Measurements from ENCODE around the gene CYP46A1.
"Not testable (repeated sequence)": the region's sequence is repeated elsewhere in the genome, so short reads cannot be mapped to it uniquely, and the experiment has no call there.

The CYP46A1 gene

DNA sequence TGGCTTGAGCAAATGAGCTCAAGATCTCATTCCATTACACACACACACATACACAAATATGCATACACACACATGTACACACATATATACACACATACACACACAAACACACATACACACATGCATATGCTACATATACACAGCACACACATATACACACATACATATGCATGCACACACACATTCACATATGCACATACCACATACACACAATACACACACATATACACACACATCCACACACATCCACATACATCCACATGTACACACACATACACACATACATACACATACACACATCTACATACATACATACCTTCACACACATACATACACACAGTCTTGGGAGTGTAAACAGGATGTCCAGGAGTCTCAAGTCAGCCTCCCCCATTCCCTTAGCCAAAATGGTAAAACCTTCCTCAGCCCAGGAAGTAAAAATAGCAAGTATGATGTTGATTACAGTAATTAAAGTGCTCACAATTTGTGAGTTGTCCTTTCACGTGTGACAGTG, 26.4 kb upstream of the CYP46A1 start:
- DNase-seq (ENCODE audit: low read depth) = no peak

DNA sequence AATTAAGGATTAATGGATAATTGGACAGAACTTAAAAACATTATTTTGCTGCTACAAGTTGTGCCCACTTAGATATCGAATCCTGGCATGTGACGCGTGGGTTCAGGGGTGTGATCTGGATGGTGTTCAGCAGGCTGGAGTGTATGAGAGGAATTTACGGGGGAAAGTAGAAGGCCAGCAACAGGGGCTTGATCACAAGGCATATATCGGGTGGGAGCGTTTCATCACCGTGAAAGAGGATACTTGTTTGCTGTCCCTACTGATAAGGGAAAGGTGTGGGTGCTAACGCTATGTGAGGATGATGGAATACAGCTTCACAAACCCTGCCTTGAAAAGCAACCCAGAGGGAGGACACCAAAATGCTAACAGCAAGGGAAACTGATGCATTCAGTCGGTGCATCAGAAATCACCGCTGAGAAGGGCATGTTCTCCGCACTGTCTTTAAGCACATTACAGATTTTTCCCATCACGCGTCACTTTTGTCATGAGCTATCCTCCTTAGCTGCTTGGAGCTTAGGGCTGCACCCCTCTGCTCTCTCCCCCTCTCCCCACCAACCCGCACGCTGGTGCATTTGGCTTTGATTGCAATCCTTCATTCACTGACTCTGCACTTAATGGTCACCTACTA, 25.8 kb upstream of the CYP46A1 start:
- no peak for DNase-seq (ENCODE audit: low read depth)

DNA sequence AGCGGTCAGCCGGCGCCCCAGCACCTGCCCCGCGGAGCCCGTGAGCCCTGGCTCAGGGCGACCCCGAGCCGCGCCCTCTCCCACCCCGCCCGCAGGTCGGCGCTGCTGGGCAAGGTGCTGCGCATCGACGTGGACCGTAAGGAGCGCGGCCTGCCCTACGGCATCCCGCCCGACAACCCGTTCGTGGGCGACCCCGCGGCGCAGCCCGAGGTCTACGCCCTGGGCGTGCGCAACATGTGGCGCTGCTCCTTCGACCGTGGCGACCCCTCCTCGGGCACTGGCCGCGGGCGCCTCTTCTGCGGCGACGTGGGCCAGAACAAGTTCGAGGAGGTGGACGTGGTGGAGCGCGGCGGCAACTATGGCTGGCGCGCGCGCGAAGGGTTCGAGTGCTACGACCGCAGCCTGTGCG, 24.8 kb upstream of the CYP46A1 start:
- no peak for DNase-seq (ENCODE audit: low read depth)

DNA sequence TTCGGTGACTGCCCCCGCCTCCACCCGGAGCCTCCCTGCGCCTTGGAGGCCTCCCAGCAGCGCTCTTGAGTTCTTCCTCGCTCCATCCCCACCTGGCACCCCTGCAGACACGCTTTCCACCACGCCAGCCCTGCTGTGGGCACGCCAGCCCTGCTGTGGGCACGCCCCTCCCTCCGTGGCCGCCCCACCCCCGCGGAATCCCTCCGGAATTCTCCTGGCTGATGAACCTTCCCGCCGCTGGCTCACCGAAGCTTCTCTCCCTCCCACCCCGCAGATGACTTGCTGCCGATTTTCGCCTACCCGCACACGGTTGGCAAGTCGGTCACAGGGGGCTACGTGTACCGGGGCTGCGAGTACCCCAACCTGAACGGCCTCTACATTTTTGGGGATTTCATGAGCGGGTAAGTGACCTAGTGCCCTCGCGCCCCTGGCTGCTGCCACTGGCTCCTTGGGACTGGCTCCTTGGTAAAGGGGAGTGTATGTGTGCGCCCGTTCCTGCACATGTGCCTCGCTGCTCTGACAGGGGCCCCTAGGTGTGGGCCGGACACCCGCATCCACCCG, 24.0 kb upstream of the CYP46A1 start:
- no peak for DNase-seq (ENCODE audit: low read depth)

DNA sequence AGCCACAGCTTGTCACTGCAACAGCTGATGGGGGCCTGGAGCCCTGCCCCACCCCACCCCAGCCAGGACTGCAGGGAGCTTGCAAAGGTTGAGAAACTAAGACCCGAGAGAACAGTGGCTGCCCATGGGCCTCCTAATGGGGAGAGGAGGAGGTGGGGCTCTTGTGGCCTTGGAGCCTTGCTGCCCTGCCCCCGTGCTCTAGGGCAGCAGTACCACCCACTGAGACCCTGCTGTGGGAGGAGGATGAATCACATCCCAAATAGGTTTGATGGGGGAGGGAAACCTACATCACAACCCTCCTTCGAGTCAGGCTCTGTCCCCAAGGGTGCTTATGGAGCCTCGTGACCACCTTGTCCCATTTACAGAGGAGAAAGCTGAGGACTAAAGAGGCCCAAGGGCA, 23.3 kb upstream of the CYP46A1 start:
- DNase-seq (ENCODE audit: low read depth) = no peak

DNA sequence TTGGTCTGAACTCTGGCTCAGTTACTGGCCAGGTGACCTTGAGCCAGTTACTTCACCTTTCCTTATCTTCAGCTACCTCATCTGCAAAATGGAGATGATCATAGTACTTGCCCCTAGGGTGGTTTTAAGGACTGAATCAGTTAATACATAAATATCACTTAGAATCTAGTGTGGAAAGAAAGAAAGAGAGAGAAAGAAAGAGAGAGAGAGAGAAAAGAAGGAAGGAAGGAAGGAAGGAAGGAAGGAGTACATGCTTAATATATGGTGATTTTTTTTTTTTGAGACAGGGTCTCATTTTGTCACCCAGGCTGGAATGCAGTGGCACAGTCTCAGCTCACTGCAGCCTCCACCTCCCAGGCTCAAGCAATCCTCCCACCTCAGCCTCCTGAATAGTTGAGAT, 22.9 kb upstream of the CYP46A1 start:
- DNase-seq (ENCODE audit: low read depth) = not testable (repeated sequence)

DNA sequence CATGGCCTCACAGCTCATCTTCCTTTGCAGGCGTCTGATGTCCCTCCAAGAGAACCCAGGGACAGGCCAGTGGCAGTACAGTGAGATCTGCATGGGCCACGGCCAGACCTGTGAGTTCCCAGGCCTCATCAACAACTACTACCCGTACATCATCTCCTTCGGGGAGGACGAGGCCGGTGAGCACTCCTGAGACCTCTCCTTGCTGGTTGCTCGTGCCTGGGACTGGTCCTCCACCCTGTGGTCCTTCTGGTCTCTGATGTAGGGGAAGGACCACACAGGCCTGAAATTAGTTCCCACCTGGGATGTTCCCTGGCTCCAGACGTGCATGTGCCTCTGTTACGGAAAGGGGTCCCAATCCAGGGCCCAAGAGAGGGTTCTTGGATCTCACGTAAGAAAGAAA, 21.3 kb upstream of the CYP46A1 start:
- no peak for DNase-seq (ENCODE audit: low read depth)

DNA sequence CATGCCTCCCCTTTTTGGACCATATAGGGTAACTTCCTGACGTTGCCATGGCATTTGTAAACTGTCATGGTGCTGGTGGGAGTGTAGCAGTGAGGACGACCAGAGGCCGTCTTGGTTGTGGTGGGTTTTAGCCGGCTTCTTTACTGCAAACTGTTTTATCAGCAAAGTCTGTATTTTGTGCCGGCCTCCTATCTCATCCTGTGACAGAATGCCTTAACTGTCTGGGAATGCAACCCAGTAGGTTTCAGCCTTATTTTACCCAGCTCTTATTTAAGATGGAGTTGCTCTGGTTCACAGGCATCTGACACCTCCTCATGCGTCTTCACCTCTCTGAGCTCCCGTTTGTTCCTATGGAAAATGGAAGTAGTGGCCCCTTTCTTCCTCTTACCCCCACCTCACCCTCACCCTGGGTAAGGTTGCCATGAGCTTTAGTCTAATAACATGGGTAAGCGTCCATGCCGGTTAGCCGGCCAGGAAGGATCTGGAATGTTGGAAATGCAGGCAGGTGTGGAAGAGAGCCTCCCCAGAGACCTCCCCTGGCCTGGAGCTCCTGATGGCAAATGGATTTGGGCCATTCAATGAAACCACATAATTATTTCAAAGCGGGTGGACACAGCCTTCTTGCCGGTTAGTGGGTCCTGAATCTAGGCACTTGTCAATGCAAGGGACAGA, 20.6 kb upstream of the CYP46A1 start:
- DNase-seq (ENCODE audit: low read depth) = no peak

DNA sequence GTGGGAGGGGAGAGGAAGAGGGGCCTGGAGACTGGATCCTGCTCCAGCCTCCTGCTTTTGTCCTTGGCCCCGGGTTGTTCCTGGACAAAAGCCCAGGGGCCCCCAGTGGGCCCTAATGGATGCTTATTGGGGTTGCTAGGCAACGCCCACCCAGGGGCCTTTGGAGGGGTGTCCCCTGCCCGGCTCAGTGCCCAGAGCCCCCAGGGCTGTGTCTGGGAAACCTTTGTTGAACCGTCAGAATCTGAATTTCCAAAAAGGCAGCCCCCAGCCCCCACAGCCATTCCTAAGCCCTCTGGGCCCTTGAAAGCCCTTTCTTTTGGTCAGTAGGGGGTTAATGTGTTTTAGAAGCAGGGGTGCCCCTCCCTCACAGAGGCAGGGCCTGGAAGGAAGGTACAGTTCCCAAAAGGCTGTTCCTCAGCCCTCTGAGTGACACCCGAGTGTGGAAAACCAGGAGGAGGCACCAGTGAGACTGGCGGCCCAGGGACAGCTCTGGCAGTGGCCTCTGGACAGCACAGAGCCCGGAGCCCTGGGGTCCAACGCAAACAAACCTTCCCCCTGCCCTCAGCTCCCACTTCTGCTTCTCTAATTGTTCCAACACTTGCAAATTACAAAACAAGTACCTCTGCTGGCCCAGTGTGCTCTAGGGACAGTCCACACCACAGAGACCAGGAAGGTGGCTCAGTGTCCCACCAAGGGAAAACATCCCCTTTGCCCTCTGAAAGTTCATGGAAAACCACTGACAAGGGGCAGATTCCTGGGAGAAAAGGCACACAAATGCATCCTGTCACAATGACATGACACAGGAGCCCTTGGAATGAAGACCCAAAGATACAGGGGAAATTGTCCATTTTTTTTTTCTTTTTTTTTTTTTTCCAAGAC, 19.8 kb upstream of the CYP46A1 start:
- no peak for DNase-seq (ENCODE audit: low read depth)

DNA sequence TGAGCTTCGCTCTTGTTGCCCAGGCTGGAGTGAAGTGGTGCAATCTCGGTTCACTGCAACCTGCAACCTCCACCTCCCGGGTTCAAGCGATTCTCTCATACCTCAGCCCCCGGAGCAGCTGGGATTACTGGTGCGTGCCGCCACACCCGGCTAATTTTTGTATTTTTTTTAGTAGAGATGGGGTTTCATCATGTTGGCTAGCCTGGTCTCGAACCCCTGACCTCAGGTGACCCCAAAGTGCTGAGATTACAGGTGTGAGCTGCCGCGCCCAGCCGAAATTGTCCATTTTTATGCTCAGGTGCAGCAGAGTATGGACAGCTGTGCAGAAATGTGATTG, 19.2 kb upstream of the CYP46A1 start:
- no peak for DNase-seq (ENCODE audit: low read depth)

DNA sequence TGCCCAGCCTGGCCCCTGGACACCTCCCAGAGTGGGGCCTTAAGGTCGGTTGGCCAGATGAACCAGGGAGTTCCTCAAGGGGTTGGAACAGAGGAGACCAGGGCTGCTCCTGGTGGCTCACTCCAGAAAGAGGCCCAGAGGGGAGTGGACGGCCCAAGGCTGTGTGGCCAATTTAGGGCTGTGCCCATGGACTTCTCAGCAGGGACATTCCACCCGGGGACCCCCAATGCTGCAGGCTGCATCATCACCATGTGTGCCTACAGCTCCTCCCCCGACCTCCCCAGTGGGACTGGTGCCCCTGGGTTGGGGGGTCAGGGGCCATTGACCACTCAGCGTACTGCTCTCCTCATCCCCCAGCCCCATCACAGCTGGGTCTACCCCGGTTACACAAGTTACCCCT, 17.6 kb upstream of the CYP46A1 start:
- no peak for DNase-seq (ENCODE audit: low read depth)

DNA sequence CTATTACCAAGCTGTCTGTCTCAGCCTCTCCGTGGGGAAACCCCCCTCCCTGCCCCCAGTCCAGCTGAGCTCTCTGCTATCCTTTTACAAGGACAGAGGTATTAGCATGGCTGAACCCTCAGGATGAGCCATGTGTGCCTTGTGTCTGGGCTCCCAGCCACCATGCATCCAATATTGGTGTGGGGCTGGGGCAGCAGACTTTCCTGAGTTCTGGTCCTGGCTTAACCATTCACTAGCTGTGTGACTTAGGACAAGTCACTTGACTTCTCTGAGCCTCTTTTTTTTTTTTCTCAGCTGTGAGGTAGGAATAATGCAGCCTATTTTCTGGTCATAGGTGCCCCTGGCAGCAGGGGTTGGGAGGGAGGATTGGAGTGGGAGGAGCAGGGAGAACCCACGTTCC, 17.1 kb upstream of the CYP46A1 start:
- no peak for DNase-seq (ENCODE audit: low read depth)

DNA sequence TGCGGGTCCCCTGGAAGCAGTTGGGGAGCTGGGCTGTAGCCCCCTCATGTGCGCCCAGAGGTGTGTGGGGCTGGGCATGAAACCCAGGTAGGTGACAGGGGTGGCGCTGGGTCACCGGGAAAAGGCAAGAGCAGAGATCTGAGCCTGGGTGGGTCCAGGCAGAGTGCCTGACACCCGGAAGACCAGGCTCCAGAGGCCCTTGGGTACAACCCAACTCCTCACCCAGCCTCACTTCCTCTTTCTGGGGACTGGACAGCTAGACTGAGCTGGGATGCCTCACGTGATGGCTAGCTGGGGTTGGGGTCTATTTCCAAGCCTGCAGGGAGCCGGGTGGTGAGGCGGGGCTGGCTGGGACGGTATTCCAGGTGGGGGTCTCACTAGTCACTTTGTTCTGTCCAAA, 16.3 kb upstream of the CYP46A1 start:
- DNase-seq (ENCODE audit: low read depth) = no peak

DNA sequence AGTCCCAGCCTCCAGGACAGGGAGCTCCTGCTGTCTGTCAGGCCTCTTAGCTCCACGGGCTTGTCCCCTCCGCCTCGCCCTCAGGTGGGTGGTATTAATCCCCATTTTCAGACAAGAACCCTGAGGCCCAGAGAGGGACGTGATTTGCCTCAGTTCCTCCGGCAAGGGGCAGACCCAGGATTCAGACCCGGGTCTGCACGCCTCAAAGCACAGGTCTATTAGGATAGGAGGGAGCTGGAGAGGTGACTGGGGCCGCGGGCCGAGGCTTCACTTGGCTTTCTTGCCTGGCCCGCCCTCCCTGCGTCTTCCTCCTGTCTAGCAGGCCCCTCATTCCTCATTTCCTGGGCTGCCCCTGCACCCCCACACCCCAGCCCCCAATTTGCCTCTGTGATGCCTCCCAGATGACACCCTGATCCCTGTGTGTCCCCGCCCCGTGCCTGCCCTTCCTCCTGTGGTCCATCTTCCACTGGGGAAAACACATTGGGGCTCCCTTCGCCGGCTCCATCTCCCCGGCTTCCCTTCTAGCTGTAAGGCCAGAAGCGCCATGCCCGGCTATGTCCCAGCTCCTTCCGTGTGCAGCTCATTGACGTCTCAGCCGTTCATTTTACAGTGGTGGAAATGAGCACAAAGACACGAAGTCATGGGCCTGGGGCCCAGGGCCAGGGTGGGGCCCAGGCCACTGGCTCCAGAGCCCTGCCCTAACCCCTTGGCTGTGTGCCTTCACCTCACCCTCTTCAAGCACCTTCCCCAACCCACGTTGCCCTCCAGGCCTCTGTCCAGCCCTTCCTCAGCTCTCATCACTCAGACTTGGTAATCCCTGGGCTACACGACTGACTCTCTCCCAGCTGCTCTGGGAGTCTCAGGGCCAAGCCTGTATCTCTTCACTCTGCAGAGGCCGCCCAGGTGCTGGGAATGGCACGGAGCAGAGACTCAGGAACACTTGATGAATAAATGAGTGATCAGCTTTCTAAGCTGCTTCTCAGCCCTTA, 15.5 kb upstream of the CYP46A1 start:
- DNase-seq (ENCODE audit: low read depth) = no peak

DNA sequence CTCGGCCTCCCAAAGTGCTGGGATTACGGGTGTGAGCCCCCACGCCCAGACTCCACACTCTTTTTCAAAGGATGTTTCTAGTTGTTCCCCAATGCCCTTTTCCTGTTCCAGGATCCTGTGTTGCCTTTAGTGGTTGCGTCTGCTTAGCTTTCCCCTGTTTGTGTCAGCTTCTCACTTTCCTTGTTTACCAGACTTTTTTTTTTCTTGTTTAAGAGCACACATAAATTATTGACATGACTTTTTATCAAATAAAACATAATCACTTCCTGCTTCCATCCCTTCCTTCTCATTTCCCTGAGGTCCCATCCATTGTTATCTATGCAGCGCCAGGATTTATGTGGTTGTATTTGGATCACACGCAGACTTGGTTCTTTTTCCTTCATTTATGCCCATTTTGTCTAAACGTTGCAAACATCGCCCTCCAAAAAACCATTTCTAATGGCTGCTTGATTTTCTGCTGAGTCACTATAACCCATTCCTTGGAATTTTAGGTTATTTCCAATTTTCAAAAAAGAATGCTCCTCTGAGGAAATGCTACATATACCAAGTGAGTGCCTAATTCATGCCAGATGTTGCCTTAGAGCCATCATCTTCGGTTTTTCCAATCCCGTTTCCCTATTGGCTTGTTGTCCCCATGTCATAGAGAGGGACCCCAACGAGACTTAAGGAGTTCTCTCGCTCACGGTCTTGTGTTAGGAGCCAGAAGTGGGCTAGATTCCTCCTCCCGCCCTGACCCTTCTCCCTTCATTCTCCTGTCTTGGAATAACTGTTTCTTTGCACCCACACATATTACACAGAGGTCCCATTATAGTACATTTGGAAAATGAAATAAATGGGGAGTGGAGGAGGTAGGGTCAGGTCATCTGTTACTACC, 13.5 kb upstream of the CYP46A1 start:
- no peak for DNase-seq (ENCODE audit: low read depth)

DNA sequence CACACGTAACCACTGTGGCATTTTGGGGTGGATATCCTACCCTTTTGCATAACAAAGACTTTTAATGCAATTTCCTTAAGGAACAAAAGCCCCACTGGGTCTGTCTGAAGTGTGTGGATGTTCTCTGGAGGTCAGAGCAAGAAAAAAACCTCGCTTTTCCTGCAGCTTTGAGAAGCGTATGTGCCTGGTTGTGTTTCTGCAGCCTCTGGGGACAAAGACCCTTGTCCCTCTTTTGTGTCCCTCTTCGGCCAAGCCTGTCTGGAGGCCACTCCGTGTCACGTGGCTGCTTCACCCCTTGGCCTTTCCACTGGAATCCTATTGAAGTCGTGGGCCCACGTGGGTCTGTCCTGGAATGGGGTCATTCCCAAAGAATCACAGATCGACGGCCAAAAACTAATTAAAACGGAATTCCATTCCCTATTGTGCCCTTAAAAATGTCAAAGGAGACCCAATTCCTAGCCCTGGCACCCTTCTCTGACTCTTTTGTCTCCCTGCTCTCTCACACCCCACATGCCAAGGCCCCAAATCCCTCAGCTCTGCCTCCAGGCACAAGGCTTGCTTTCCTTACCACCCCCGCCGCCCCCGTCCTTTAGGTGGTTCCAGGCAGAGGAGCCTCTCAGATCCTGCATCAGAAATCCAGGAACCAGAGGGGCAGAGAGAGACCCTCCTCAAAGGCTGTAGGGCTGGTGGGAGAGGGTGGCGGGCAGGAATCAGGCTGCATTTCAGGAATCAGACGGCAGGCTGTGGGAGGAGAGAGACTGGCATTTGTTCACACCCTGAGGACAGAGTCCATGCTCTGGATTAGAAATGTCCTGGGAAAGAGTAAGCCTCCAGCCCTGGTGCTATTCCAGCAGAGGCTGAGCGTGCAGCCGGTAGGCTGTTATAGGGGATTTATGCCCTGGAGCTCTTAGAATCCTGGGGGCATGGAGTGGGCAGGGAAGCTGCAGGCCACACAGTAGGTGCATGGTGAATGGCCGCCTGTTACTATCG, 12.6 kb upstream of the CYP46A1 start:
- no peak for DNase-seq (ENCODE audit: low read depth)

DNA sequence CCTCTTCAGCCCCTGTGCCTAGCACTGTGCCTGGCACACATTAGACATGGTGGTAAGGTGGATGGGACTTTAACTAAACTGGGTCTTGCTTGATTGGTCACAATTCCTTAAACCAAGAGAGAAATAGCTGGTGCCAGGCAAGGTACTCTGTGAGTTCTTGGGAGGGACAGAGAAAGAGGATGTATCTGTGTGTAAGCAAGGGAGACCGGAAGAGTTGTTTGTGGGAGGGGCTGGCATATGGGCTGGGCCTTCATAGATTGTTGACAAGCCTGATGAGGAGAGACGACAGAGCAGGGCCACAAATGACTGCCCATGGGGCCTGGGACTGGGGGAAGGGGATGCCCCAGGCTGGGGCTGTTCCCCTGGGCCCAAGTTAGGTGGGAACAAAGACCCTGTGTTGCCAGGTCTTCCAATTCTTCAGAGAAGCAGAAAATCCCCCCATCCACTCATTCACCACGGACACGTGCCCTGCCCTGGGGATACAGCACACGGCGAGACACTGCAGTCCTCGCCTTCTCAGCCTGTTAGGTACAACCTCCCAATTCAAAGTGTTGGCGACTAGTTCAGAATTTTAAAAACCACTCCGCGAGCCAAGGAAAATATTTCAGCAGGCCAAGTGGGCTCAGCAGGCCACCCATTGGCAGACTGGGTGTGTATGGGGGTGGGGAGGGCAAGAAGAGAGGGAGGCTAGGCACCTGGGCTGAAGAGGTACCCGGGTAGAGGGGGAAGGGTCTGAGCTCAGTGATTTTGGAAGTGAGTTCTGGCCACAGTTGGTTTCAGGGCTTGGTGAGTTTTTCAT, 11.4 kb upstream of the CYP46A1 start:
- DNase-seq (ENCODE audit: low read depth) = no peak

DNA sequence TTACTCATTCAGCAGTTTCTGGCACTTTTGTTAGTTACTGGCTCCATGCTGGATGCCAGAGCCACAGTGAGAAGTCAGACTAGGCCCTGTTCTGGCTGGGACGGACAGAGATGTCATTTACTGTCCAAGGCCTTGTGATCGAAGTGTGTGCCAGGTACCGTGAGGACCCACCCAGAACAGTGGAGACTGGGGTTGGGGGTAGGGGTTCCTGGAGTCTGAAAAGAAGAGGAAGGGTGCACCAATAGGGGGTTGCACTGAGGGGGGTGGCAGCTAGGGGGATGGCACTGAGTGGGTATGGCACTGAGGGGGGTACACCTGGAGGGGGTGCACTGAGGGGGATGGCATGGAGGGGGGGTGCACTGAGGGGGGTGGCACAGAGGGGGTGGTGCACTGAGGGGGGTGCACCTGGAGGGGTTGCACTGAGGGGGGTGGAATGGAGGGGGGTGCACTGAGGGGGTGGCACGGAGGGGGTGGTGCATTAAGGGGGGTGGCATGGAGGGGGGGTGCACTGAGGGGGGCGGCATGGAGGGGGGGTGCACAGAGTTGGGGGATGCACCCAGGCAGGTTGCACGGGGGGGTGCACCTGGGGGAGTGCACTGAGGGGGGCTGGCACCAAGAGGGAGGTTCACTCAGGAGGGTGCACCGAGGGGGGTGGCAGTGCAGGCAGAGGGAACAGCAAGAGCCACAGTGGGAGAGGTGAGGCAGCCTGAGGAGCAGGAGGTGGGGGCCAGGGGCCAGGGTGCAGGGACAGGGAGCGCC, 10.6 kb upstream of the CYP46A1 start:
- no peak for DNase-seq (ENCODE audit: low read depth)
